Spleen (tissue), 11 donors: Measurements from ENCODE around the gene NUDT3. TPM values are rescaled to one million over a fixed set of nuclear protein-coding genes. Genes with fewer than 3 reads are reported as not detected.
A peak's percentile ranks its signal among the peaks of the same experiment; 100 is the strongest.
"Not testable (repeated sequence)": the region's sequence is repeated elsewhere in the genome, so short reads cannot be mapped to it uniquely, and the experiment has no call there.

Source experiments
- DNase-seq: peaks from one replicate; pipeline ENCODE4 v3.0.0-alpha.2; 2020
- H3K27ac ChIP-seq, 8 donors: fragments of 200-600 bp; sonication (generic) in 7 of 8; 1 replicate in 4 of 8; 2 replicates in 4 of 8; pipeline versions ENCODE4 v1.5.0 to v1.8.0; 2016 to 2021; ENCODE audit warnings: inconsistent platforms in 4 of 8, mild to moderate bottlenecking in 4 of 8, moderate library complexity in 1 of 8
- H3K27me3 ChIP-seq, 7 donors: fragments of 200-600 bp; sonication (generic) in 6 of 7; replicated peaks in 1 of 7; 1 replicate in 4 of 7; 2 replicates in 3 of 7; pipeline versions ENCODE4 v1.5.0 to v1.8.0; 2016 to 2021; ENCODE audit warnings: inconsistent platforms in 3 of 7, mild to moderate bottlenecking in 1 of 7
- H3K36me3 ChIP-seq, 6 donors: fragments of 200-600 bp; sonication (generic) in 5 of 6; 1 replicate in 4 of 6; 2 replicates in 2 of 6; pipeline versions ENCODE4 v1.5.0 to v1.8.0; 2016 to 2021; ENCODE audit warnings: inconsistent platforms in 2 of 6
- H3K4me1 ChIP-seq, 6 donors: fragments of 200-600 bp; sonication (generic) in 5 of 6; 1 replicate in 3 of 6; 2 replicates in 3 of 6; pipeline versions ENCODE4 v1.5.0 to v1.8.0; 2016 to 2021; ENCODE audit warnings: inconsistent platforms in 3 of 6
- H3K4me3 ChIP-seq, 8 donors: fragments of 200-600 bp; sonication (generic) in 7 of 8; 1 replicate in 4 of 8; 2 replicates in 4 of 8; pipeline versions ENCODE4 v1.5.0 to v1.8.0; 2016 to 2021; ENCODE audit warnings: inconsistent platforms in 4 of 8, mild to moderate bottlenecking in 4 of 8, moderate library complexity in 2 of 8
- H3K9me3 ChIP-seq, 8 donors: fragments of 200-600 bp; sonication (generic) in 7 of 8; 1 replicate in 4 of 8; 2 replicates in 4 of 8; pipeline versions ENCODE4 v1.5.0 to v1.8.0; 2016 to 2021; ENCODE audit warnings: inconsistent platforms in 4 of 8
- POLR2A ChIP-seq, 3 donors: fragments of 450-650 bp; IDR thresholded peaks; one replicate each; pipeline ENCODE4 v1.5.1; 2017; ENCODE audit warnings: antibody characterized with exemption in 3 of 3, mild to moderate bottlenecking in 1 of 3
- POLR2AphosphoS5 ChIP-seq, 3 donors: sonication (generic); formaldehyde crosslinking; IDR thresholded peaks; one replicate each; pipeline ENCODE4 v1.5.1; 2017; ENCODE audit warnings: antibody characterized with exemption in 3 of 3
- WGBS, 5 donors: extraction: QIAGEN DNeasy Blood & Tissue Kit in 3 of 5; methylation state at CpG; one replicate each; pipeline versions ENCODE4 v1.1.5 to v1.1.7; 2013 to 2018; 5-methylcytosine and 5-hydroxymethylcytosine counted together
- intact Hi-C: fragments of 100-400 bp; cut with DNase I; formaldehyde crosslinking; loops from one replicate; pipeline ENCODE4 v1.15.0; 2023; ENCODE audit warnings: low total_unique reads
- polyA plus RNA-seq, 3 donors: library from polyadenylated mRNA; stranded (reverse); fragments of 200-250 nt; gene quantifications; one replicate each; pipeline ENCODE4 v1.2.1, GENCODE V29; 2013
- total RNA-seq, 7 donors: library from RNA; depleted of rRNA in 3 of 7; stranded (reverse); fragments of >200 nt in 3 of 7; fragmentation: NEBNext Ultra II Directional in 4 of 7; extraction: Animal tissue kit (Norgen Biotek cat#: 25700) in 4 of 7; gene quantifications; one replicate each; pipeline versions ENCODE4 v1.1.0 to v1.2.1, GENCODE V29; 2016 to 2021
- TF ChIP-seq, protein P1 (sequence below), 11 experiments: fragments of 200-600 bp in 7 of 11; fragments of 450-650 bp in 4 of 11; sonication (generic) in 4 of 11; IDR thresholded peaks in 8 of 11; conservative IDR thresholded peaks in 3 of 11; 1 replicate in 7 of 11; 2 replicates in 4 of 11; pipeline versions ENCODE4 v1.4.0 to v1.8.0; 2016 to 2021; ENCODE audit warnings: antibody characterized with exemption in 11 of 11, inconsistent platforms in 4 of 11, mild to moderate bottlenecking in 1 of 11
- donor health status: healthy with polysubstance abuse.
- donor health status: DM: no; HTN: no; CAD: no; lungs with moderate emphysema.
- donor health status: DM: no; HTN: no; CAD: no.
- donor health status: Bipolar disorder and iron deficiency.
- donor health status: healthy.
- donor health status: DM: no; HTN: no; CAD: no.
- donor health status: DM: yes; HTN: yes; CAD: no.

Gene NUDT3
- total and polyA plus RNA-seq, 10 donors = 9.2 to 54.2 (median 37.8) TPM

- Histone ChIP-seq H3K9me3 (peaks cover 0 to 32% (median 14%) of the 10 kb centered on the region in 8 donors), H3K27ac (no peak overlapping the region), H3K4me1 (no peaks in the 10 kb centered on the region), H3K27me3 (no peaks in the 10 kb centered on the region), H3K4me3 (no peak overlapping the region), H3K36me3 (peaks cover 0 to 7% (median 0%) of the 10 kb centered on the region in 6 donors)
- peak; percentile 16 for DNase-seq
- intact Hi-C loops = no loop called here
- TF ChIP-seq POLR2AphosphoS5 (IDR thresholded peaks at IDR 0.05) (no peak), POLR2A (IDR thresholded peaks at IDR 0.05) (no peak)
- TF ChIP-seq, protein P1, sequence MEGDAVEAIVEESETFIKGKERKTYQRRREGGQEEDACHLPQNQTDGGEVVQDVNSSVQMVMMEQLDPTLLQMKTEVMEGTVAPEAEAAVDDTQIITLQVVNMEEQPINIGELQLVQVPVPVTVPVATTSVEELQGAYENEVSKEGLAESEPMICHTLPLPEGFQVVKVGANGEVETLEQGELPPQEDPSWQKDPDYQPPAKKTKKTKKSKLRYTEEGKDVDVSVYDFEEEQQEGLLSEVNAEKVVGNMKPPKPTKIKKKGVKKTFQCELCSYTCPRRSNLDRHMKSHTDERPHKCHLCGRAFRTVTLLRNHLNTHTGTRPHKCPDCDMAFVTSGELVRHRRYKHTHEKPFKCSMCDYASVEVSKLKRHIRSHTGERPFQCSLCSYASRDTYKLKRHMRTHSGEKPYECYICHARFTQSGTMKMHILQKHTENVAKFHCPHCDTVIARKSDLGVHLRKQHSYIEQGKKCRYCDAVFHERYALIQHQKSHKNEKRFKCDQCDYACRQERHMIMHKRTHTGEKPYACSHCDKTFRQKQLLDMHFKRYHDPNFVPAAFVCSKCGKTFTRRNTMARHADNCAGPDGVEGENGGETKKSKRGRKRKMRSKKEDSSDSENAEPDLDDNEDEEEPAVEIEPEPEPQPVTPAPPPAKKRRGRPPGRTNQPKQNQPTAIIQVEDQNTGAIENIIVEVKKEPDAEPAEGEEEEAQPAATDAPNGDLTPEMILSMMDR (IDR thresholded peaks at IDR 0.05 in 8 of 11, conservative IDR thresholded peaks at IDR 0.05 in 3 of 11) = no peak
- 83 to 92% (median 87%) methylated on average over 17 of the region's 17 CpGs for WGBS, 5 donors
Measured at GRCh38 chr6:34260576-34261267, 131.7 kb downstream of the NUDT3 start.

DNA sequence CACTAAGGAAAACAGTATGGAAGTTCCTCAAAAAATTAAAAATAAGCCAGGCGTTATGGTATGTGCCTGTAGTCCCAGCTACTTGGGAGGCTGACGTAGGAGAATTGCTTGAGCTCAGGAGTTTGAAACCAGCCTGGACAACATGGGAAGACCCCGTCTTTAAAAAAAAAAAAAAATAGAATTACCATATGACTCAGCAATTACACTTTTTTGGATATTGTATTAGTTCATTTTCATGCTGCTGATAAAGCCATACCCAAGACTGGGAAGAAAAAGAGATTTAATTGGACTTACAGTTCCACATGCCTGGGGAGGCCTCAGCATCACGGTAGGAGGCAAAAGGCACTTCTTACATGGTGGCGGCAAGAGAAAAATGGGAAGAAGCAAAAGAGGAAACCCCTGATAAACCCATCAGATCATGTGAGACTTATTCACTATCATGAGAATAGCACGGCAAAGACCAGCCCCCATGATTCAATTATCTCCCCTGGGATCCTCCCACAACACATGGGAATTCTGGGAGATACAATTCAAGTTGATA is 132.9 kb downstream of the NUDT3 start:
- no peak for DNase-seq
- no peaks in the 10 kb centered on the region for H3K4me1 ChIP-seq
- TF ChIP-seq POLR2AphosphoS5 (IDR thresholded peaks at IDR 0.05) (no peak), POLR2A (IDR thresholded peaks at IDR 0.05) (no peak)
- TF ChIP-seq, protein P1 (IDR thresholded peaks at IDR 0.05 in 8 of 11, conservative IDR thresholded peaks at IDR 0.05 in 3 of 11) = no peak

DNA sequence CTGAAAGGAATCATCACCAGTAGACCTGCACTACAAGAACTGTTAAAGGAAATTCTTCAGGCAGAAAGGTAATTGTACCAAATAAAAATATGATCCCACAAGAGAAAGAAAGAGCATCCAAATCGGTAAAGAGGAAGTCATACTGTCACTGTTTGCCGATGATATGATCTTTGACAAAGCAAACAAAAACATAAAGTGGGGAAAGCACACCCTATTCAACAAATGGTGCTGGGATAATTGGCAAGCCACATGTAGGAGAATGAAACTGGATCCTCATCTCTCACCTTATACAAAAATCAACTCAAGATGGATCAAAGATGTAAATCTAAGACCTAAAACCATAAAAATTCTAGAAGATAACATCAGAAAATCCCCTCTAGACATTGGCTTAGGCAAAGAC is 140.1 kb downstream of the NUDT3 start:
- intact Hi-C loops, H3K27ac ChIP-seq, H3K27me3 ChIP-seq, H3K36me3 ChIP-seq, H3K4me3 ChIP-seq, H3K9me3 ChIP-seq, DNase-seq: not testable (repeated sequence)
- H3K4me1 ChIP-seq = peaks cover 11 to 27% (median 20%) of the 10 kb centered on the region in 6 donors
- WGBS, 5 donors = 19 to 30% (median 27%) methylated on average over 2 of the region's 2 CpGs

More for the DNA sequence above, 132.9 kb downstream of the NUDT3 start:
- no peak overlapping the region for H3K27ac ChIP-seq
- no peaks in the 10 kb centered on the region for H3K27me3 ChIP-seq
- no peak overlapping the region for H3K4me3 ChIP-seq
- peaks cover 0 to 32% (median 14%) of the 10 kb centered on the region in 8 donors for H3K9me3 ChIP-seq
- intact Hi-C loops = no loop called here
- peaks cover 0 to 7% (median 0%) of the 10 kb centered on the region in 6 donors for H3K36me3 ChIP-seq
- WGBS, 5 donors = 83 to 96% (median 85%) methylated on average over 6 of the region's 6 CpGs

- peaks cover 0 to 29% (median 0%) of the 10 kb centered on the region in 6 donors for H3K36me3 ChIP-seq
- H3K9me3 ChIP-seq = no peaks in the 10 kb centered on the region
- peak overlapping the region; percentile 92 to 98 (median 94) for H3K27ac ChIP-seq
- intact Hi-C loops = loop anchor here (2.0 kb wide), 2 partner anchors 143 to 165 kb away; partner anchors contain the start of gene NUDT3
- WGBS, 5 donors = 41 to 48% (median 45%) methylated on average over 15 to 18 of the region's 18 CpGs
- H3K4me3 ChIP-seq = peak overlapping the region; percentile 64 to 90 (median 78)
- peaks cover 11 to 51% (median 38%) of the 10 kb centered on the region in 6 donors for H3K4me1 ChIP-seq
- TF ChIP-seq, protein P1 (IDR thresholded peaks at IDR 0.05 in 8 of 11, conservative IDR thresholded peaks at IDR 0.05 in 3 of 11) = no peak
- TF ChIP-seq POLR2AphosphoS5 (IDR thresholded peaks at IDR 0.05) (no peak), POLR2A (IDR thresholded peaks at IDR 0.05) (peak in 1 of 3 donors; percentile 52)
- peak; percentile 50 for DNase-seq
- H3K27me3 ChIP-seq = no peaks in the 10 kb centered on the region
Measured at GRCh38 chr6:34249469-34250261, 142.8 kb downstream of the NUDT3 start.
